WTC11 (cell line): ENCODE results near the gene LARP1B. TPM values are rescaled to one million over a fixed set of nuclear protein-coding genes. Genes with fewer than 3 reads are reported as not detected.

ENCODE experiments used
- ATAC-seq: fragments of 200-7000 bp; cut with Tn5 transposase; 2 replicates; pipeline ENCODE4 v1.10.0; 2021; ENCODE audit warnings: mild to moderate bottlenecking, moderate library complexity
- CTCF ChIA-PET: fragments of 300-600 bp; sonication (Branson Sonifier 250); formaldehyde crosslinking; loops from one replicate; lab custom pipeline; 2021; ENCODE audit warnings: antibody characterized with exemption; lab: Charles Lee
- POLR2A ChIA-PET: fragments of 350-600 bp; sonication (Branson Sonifier 250); formaldehyde crosslinking; loops from one replicate; lab custom pipeline; 2021; ENCODE audit warnings: antibody characterized with exemption; lab: Charles Lee
- DNase-seq: peaks from one replicate; pipeline ENCODE4 v3.0.0; 2021; ENCODE audit warnings: low spot score
- H3K27ac Mint-ChIP-seq: 2 replicates; pipeline ENCODE4 v1.8.0; 2021; ENCODE audit warnings: mixed read lengths
- H3K27me3 Mint-ChIP-seq: 2 replicates; pipeline ENCODE4 v1.8.0; 2021; ENCODE audit warnings: low read depth, mild to moderate bottlenecking, moderate library complexity, mixed read lengths
- H3K36me3 Mint-ChIP-seq: 2 replicates; pipeline ENCODE4 v1.8.0; 2021; ENCODE audit warnings: mixed read lengths
- H3K4me1 Mint-ChIP-seq: 2 replicates; pipeline ENCODE4 v1.8.0; 2022; ENCODE audit warnings: mixed read lengths
- H3K4me3 Mint-ChIP-seq: 2 replicates; pipeline ENCODE4 v1.8.0; 2021; ENCODE audit warnings: mild to moderate bottlenecking, moderate library complexity, mixed read lengths
- H3K9me3 Mint-ChIP-seq: 2 replicates; pipeline ENCODE4 v1.8.0; 2021; ENCODE audit warnings: mixed read lengths
- CBFB ChIP-seq: sonication (generic); formaldehyde crosslinking; IDR thresholded peaks from 2 replicates; pipeline ENCODE4 v1.8.1; 2022; ENCODE audit warnings: mild to moderate bottlenecking, low read depth, missing genetic modification reagents
- CREM ChIP-seq: sonication (generic); formaldehyde crosslinking; IDR thresholded peaks from 2 replicates; pipeline ENCODE4 v1.8.1; 2022; ENCODE audit warnings: mild to moderate bottlenecking, missing genetic modification reagents, moderate library complexity
- FOXP1 ChIP-seq: sonication (generic); formaldehyde crosslinking; IDR thresholded peaks from 2 replicates; pipeline ENCODE4 v1.8.0; 2022; ENCODE audit warnings: missing genetic modification reagents, mild to moderate bottlenecking, moderate library complexity, borderline replicate concordance
- HMGA2 ChIP-seq: fragments of 250-450 bp; sonication (Bioruptor Pico); IDR thresholded peaks from 2 replicates; pipeline ENCODE4 v1.4.0; 2021; ENCODE audit warnings: mild to moderate bottlenecking, moderate library complexity
- JAZF1 ChIP-seq: fragments of 250-450 bp; sonication (Bioruptor Pico); IDR thresholded peaks from 2 replicates; pipeline ENCODE4 v1.9.0; 2021; ENCODE audit warnings: moderate library complexity, mild to moderate bottlenecking, inconsistent platforms
- JUN ChIP-seq: sonication (generic); formaldehyde crosslinking; IDR thresholded peaks from 2 replicates; pipeline ENCODE4 v1.8.0; 2023; ENCODE audit warnings: mild to moderate bottlenecking, missing genetic modification reagents
- KAT7 ChIP-seq: sonication (generic); formaldehyde crosslinking; IDR thresholded peaks from 2 replicates; pipeline ENCODE4 v1.8.1; 2023; ENCODE audit warnings: missing genetic modification reagents, mild to moderate bottlenecking, borderline replicate concordance
- MYBL2 ChIP-seq: sonication (generic); formaldehyde crosslinking; IDR thresholded peaks from 2 replicates; pipeline ENCODE4 v1.8.1; 2023; ENCODE audit warnings: mild to moderate bottlenecking, moderate library complexity, missing genetic modification reagents
- NR1H2 ChIP-seq: sonication (generic); formaldehyde crosslinking; IDR thresholded peaks from 2 replicates; pipeline ENCODE4 v1.9.0; 2021; ENCODE audit warnings: mild to moderate bottlenecking, moderate library complexity, missing genetic modification reagents
- TP53 ChIP-seq: sonication (generic); formaldehyde crosslinking; IDR thresholded peaks from 2 replicates; pipeline ENCODE4 v1.8.1; 2023; ENCODE audit warnings: mild to moderate bottlenecking, missing genetic modification reagents
- ZNF263 ChIP-seq: sonication (generic); formaldehyde crosslinking; IDR thresholded peaks from 2 replicates; pipeline ENCODE4 v1.8.1; 2022; ENCODE audit warnings: low read depth, mild to moderate bottlenecking, moderate library complexity, missing genetic modification reagents
- ZNF396 ChIP-seq: fragments of 250-450 bp; sonication (Bioruptor Pico); IDR thresholded peaks from 2 replicates; pipeline ENCODE4 v1.8.0; 2021; ENCODE audit warnings: mild to moderate bottlenecking, moderate library complexity, borderline replicate concordance
- total RNA-seq: library from RNA; stranded (reverse); gene quantifications from 3 replicates; pipeline ENCODE4 v1.2.3, GENCODE V29; 2021
- TF ChIP-seq, protein P1 (sequence below): fragments of 200-600 bp; IDR thresholded peaks from 2 replicates; pipeline ENCODE4 v1.8.0; 2022; ENCODE audit warnings: antibody characterized with exemption
- TF ChIP-seq, protein P2 (sequence below): sonication (generic); formaldehyde crosslinking; IDR thresholded peaks from 2 replicates; pipeline ENCODE4 v1.8.1; 2023; ENCODE audit warnings: mild to moderate bottlenecking, missing genetic modification reagents
- TF ChIP-seq, protein P3 (sequence below): fragments of 250-450 bp; sonication (Bioruptor Pico); conservative IDR thresholded peaks from 2 replicates; pipeline ENCODE4 v1.9.0; 2021; ENCODE audit warnings: mild to moderate bottlenecking
- TF ChIP-seq, protein P4 (sequence below): sonication (generic); formaldehyde crosslinking; IDR thresholded peaks from 2 replicates; pipeline ENCODE4 v1.8.1; 2023; ENCODE audit warnings: mild to moderate bottlenecking, missing genetic modification reagents, moderate library complexity
- TF ChIP-seq, protein P5 (sequence below): sonication (generic); formaldehyde crosslinking; conservative IDR thresholded peaks from 2 replicates; pipeline ENCODE4 v1.8.1; 2022; ENCODE audit warnings: mild to moderate bottlenecking, missing genetic modification reagents

The LARP1B gene
- total RNA-seq, 1 experiment from 2014 or later: 35.6 TPM

DNA sequence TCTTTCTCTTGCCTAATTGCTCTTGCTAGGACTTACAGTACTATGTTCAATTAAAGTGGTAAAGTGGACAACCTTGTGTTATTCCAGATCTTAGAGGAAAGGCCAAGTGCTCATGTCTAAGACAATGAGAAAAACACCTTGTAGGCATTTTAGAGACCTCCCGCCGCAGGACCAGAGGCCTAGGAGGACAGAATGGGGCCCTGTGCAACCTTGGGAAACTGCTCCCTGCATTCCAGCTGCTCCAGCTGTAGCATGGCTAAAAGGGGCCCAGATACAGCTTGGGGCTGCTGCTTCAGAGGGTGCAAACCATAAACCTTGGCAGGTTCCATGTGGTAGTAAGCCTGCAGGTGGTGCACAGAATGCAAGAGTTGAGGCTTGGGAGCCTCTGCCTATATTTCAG, 125.5 kb downstream of the LARP1B start (continued):
- TF ChIP-seq ZNF396 (CRISPR knock-in tag): no peak
- no peak for TF ChIP-seq JUN
- TF ChIP-seq MYBL2 (CRISPR knock-in tag): no peak

DNA sequence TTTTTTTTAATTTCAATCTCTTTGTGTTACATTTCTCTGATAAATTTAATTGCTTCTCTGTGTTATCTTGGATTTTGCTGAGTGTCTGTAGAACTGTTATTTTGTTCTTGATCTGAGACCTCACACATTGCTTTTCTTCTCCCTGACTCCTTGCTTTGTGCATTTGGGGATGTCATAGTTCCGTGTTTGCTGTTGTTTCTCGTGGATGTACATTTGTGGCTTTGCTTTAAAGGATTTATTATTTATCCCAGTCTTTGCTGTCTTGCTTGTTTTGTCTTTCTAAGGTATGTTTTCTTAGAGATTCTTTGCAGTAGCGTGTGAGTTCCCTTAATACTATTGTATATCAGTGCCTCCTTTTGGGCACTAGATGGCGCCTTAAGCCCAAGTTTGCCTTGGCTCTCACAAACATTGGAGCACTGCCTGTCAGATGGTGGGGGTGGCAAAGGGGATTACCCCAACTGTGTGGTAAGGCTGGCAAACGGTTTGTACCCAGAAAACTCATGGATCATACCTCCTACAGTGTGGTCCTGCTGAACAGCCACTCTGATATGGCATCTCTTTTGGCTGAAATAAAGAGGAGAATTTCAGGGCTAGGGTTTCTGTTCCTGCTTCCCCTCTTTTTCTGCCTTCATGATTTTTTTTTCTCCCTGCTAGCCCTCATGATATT, 130.1 kb downstream of the LARP1B start:
- POLR2A ChIA-PET: no interaction called here
- DNase-seq (peak; percentile 67), ATAC-seq (peak; percentile 99)
- Mint-ChIP-seq H3K27me3 (no peaks in the 10 kb centered on the region), H3K9me3 (peaks cover 15% of the 10 kb centered on the region), H3K36me3 (peaks cover 17% of the 10 kb centered on the region), H3K4me3 (no peak overlapping the region), H3K4me1 (peaks cover 2% of the 10 kb centered on the region; the same call in 1 of the 2 replicates), H3K27ac (peak overlapping the region; percentile 54)
- CTCF ChIA-PET: interaction anchor here (0.6 to 0.9 kb wide), 5 partner anchors 44 to 955 kb away, joined by 3 to 4 read pairs (median 3); no protein-coding TSS in a partner anchor
- TF ChIP-seq, protein P1, sequence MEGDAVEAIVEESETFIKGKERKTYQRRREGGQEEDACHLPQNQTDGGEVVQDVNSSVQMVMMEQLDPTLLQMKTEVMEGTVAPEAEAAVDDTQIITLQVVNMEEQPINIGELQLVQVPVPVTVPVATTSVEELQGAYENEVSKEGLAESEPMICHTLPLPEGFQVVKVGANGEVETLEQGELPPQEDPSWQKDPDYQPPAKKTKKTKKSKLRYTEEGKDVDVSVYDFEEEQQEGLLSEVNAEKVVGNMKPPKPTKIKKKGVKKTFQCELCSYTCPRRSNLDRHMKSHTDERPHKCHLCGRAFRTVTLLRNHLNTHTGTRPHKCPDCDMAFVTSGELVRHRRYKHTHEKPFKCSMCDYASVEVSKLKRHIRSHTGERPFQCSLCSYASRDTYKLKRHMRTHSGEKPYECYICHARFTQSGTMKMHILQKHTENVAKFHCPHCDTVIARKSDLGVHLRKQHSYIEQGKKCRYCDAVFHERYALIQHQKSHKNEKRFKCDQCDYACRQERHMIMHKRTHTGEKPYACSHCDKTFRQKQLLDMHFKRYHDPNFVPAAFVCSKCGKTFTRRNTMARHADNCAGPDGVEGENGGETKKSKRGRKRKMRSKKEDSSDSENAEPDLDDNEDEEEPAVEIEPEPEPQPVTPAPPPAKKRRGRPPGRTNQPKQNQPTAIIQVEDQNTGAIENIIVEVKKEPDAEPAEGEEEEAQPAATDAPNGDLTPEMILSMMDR: peak; percentile 86
- TF ChIP-seq CBFB (CRISPR knock-in tag) (no peak), HMGA2 (CRISPR knock-in tag) (no peak)

DNA sequence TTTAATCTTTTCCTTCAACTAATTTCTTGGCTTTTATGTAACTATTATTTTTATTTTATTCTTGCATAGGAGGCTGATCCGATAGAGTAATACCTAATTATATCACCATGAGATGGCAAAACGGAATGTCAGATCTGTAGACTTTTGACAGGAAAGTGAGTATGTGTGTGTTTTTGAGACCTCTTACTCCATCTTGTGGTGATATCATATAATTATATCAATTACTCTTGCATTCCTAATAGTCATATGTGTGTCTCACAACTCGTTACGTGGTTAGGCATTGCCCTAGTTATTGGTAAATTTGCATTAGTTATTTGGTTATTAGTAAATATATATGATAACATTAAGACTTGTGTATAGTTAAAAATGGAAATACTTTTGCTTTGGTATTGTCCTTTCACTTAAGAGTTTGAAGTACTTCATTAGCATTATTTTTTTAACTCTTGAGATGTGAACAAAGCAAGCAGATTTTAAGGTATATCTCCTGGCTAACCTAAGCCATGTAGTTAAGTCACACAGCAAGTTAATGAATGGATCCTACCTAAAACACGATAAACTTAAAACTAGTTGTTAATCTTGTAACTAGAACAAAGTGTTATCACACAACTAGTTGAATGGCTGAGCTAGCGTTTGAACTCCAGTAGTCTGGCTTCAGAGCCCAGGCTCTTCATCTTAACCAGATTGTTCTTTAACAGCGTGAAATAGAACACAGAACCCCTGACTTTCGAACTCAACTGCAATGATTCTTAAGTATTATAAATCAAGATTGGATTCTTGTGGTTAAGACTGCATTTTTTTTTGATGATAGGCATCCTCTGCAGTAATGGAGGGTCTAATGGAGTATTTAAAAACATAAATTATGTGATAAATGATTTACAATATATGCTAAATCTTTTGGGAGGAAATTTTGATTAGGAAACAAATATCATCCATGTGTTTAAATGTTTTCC, 159.4 kb downstream of the LARP1B start:
- no peaks in the 10 kb centered on the region for H3K27me3 Mint-ChIP-seq
- CTCF ChIA-PET: interaction anchor here (0.7 kb wide), 1 partner anchor 9 kb away, joined by 3 read pairs; no protein-coding TSS in a partner anchor
- POLR2A ChIA-PET: no interaction called here
- H3K9me3 Mint-ChIP-seq: no peaks in the 10 kb centered on the region
- H3K4me3 Mint-ChIP-seq: no peak overlapping the region
- no peaks in the 10 kb centered on the region for H3K4me1 Mint-ChIP-seq
- TF ChIP-seq, protein P2, sequence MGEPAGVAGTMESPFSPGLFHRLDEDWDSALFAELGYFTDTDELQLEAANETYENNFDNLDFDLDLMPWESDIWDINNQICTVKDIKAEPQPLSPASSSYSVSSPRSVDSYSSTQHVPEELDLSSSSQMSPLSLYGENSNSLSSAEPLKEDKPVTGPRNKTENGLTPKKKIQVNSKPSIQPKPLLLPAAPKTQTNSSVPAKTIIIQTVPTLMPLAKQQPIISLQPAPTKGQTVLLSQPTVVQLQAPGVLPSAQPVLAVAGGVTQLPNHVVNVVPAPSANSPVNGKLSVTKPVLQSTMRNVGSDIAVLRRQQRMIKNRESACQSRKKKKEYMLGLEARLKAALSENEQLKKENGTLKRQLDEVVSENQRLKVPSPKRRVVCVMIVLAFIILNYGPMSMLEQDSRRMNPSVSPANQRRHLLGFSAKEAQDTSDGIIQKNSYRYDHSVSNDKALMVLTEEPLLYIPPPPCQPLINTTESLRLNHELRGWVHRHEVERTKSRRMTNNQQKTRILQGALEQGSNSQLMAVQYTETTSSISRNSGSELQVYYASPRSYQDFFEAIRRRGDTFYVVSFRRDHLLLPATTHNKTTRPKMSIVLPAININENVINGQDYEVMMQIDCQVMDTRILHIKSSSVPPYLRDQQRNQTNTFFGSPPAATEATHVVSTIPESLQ (CRISPR knock-in tag): no peak
- TF ChIP-seq TP53 (CRISPR knock-in tag): no peak
- TF ChIP-seq JAZF1 (CRISPR knock-in tag): no peak
- no peak for TF ChIP-seq KAT7 (CRISPR knock-in tag)
- no peak for TF ChIP-seq FOXP1 (CRISPR knock-in tag)
- no peak for TF ChIP-seq CREM (CRISPR knock-in tag)
- TF ChIP-seq, protein P3, sequence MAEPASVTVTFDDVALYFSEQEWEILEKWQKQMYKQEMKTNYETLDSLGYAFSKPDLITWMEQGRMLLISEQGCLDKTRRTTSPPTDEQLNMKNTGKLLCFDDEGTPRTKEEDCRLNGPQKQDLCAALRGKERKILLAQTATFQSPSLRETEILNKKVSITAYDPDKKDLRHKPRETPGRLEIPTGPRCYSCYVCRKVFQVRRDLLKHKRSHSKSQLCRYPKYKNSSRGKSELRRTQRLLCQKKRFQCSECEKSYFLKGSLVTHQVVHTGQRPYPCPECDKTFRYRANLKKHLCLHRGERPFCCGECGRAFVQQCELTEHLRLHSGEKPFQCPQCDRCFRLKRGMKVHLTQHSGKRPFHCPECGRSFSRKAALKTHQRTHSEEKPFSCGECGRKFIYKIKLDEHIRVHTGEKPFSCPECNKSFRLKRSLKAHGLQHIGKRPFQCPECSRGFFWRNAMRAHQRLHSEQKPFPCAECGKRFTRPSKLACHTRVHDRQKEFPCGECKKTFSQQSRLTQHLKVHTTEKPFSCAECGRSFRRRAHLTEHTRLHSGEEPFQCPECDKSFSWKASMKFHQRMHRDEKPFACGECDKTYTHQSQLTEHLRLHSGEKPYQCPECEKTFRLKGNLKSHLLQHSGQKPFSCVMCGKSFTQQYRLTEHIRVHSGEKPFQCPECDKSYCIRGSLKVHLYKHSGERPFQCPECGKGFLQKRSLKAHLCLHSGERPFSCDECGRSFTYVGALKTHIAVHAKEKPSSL (CRISPR knock-in tag): no peak
- no peak for TF ChIP-seq ZNF396 (CRISPR knock-in tag)
- TF ChIP-seq, protein P4, sequence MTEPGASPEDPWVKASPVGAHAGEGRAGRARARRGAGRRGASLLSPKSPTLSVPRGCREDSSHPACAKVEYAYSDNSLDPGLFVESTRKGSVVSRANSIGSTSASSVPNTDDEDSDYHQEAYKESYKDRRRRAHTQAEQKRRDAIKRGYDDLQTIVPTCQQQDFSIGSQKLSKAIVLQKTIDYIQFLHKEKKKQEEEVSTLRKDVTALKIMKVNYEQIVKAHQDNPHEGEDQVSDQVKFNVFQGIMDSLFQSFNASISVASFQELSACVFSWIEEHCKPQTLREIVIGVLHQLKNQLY (CRISPR knock-in tag): no peak
- TF ChIP-seq, protein P5, sequence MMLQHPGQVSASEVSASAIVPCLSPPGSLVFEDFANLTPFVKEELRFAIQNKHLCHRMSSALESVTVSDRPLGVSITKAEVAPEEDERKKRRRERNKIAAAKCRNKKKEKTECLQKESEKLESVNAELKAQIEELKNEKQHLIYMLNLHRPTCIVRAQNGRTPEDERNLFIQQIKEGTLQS: no peak
- TF ChIP-seq NR1H2 (CRISPR knock-in tag): no peak
- TF ChIP-seq HMGA2 (CRISPR knock-in tag): no peak
- no peak for TF ChIP-seq ZNF263
- no peak overlapping the region for H3K27ac Mint-ChIP-seq
- ATAC-seq (peak; percentile 43; the same call in 1 of the 2 replicates), DNase-seq (no peak)
- H3K36me3 Mint-ChIP-seq: no peaks in the 10 kb centered on the region
